ENCODE measurements around the gene POU2F3.

The POU2F3 gene

DNA sequence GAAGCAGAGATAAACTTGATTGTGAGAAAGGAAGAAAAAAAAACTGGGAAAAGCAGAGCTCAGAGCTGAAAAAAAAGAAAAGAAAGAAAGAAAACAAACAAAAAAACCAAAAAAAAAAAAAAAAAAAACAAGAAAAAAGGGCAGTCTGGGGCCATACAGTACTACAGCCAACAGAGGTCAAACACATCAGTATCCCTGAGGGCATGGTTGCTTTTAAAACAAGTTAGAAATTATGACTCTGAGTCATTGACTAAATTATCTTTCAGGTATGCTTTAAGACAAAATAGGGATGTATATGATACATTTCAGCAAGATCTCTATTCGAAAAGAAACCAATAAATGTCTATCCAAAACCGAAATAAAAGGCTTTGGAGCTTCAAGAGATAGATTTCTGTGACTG lies 48.1 kb downstream of the POU2F3 start:
- DNase-seq = no peak

DNA sequence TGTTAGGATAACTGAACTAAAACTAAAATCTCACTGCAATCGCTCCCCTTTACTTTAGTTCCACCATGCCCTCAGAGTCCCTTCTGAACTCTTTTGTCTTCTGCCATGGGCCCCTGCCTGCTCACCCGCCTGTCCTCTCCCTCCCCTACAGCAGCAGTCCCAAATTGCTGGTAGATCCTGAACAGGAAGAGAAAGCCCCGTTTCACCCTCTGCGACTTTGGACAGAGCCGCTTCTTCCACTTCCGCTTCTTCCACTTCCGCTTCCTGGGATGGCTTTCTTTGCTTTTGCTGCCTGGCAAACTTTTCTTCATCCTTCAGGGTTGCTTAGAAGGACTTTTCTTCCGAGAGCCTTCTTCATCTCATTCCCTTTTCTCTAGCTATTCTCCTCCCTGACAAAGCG lies 49.5 kb downstream of the POU2F3 start:
- no peak for DNase-seq

DNA sequence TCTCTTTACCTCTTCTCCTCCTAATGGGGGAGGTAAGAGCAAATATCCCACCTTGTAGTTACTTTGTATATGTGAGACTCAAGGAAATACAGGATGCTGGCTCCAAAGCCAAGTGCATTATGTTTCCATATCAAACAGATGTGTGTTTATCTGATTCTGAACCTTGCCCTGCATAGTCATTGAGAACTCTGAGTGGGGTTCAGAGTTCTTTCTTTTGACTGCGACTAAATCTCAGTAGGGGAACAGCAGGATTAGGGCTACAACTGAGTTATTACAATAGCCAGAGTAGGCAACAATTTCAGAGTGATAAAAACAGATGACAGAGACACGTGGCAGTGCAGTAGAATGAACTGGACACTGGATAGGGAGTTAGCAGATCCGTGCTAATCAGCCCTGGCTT lies 51.0 kb downstream of the POU2F3 start:
- no peak for DNase-seq

DNA sequence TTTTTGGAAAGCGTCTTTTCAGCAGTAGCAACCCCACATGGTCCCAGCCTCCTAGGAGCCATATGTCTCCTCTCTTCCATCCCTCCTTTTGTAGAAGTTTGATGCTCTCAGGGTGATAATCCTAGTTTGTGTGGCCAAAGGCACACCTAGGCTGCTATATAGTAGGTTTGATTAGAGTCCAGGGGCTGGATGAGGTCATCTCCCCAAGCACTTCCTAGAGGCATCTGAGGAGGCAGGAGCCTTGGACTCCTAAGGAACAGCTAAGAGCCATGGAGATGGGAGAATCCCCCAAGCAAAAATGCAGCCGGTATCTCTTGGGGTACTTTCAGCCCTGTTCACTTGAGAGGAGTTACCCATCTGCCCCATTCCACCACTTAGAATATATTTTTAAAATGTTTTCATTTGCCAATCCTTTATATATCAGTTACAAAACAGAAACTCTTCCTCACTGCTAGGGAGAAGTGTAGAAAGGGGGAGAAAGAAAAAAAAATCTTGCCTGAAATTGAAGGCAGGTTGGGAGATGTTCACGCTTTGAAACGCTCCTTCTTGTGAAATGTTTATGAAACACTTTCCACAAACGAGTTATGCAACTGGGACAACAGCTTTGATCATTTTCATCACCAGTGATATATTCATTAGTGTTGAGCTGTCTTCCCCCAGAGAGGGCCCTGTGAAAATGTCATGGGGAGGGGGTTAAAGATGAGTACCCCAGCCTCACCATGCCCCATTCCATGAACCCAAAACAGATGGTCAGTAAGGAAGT lies 53.3 kb downstream of the POU2F3 start:
- no peak for DNase-seq

DNA sequence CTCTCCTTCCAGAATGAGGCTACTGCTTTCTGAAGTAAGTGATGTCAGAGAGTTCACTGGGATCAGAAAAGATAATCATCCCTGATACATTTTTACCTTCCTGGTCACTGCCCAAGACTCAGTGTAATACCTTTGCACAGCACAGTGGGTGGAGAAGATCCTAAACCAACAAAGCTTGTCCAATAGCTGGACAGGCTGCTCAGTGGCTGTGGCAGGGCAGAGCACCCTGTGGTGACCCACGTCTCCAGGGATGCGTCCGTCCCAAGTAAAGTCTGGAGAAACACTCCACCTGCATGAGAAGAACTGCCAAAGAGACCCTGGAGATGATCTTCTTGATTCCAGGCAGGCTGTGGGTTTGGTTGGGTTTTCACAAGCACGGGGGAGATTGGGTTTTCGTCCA lies 54.2 kb downstream of the POU2F3 start:
- DNase-seq = no peak

DNA sequence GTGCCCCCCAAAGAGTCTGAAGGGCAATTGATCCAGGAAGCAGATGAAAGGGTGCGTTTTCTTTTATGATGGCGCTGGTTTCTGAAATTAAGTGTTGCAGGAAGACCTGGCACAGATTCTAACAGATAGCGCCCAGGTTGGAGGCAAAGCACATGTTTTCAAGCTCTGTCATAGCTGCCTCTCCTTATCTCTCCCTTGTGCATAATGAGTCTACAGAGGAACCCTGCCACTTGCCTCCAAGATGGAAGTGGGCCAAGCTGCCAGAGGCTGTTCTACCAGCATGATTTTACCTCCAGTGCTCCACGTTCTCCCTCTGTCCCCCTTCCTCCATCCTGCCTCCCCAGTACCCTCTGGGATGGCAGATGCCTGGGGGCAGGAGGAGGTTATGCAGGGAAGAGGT lies 55.2 kb downstream of the POU2F3 start:
- DNase-seq = no peak

DNA sequence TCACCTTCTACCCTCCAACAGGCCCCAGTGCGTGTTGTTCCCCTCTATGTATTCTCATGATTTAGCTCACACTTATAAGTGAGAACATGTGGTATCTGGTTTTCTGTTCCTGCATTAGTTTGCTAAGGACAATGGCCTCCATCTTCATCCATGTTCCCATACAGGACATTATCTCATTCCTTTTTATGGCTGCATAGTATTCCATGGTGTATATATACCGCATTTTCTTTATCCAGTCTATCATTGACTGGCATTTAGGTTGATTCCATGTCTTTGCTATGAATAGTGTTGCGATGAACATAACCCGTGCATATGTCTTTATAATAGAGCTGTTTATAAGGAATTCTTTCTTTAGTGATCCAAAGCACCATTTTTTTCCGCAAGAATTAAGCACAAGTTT lies 56.6 kb downstream of the POU2F3 start:
- no peak for DNase-seq

DNA sequence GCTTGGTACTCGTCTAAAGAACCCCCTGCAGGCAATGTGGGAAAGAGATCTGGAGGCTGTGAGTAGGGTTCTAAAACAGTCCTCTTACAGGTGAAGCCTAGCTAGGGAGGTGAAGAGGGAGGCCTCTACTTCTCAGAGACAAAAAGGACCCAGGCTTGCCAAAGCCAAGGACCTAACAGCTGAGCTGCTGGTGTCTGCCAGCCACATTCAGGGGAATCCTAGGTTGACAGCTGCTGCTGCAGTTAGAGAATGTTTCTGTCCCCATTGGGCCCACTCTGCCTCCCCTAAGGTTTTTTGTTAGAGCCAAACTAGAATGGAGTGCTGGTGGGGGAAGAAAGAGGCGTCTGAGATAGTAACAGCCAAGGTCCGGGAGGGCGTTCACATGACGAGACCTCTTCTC lies 58.5 kb downstream of the POU2F3 start:
- no peak for DNase-seq

DNA sequence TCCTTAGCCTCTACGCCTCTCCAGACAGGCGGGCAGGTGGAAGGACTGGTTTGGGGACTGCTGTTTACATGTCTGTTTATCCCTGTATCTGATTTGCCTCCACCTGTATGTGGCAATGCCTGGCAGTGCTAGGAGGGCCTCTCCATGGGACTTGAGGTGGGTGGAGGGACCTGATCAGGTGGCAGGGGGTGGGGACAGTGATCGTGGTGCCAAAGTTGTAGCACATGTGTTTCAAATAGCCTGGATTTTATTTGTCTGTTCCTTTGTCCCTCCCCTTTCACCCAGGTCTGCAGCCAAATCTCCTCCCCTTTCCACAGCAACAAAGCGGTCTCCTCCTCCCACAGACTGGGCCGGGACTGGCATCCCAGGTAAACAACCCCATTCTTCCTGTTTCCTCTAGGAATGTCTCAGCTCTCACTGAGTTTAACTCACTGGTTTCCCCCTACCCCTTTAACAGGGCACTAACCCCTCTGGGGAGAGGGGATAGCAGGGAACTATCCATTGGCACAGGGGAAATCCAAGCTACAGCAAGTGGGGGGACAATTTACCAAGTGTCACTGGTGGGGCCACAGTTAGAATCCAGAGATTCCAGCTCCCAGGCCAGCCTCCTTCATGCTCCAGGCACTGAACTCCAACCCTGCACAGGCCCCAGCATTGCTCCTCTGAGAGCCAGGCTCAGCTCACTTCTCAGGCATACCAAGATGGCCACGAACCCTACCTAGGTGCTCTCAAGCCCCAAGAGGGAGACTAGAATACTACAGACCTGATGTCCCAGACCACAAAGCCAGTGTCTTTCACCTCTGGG lies 62.3 kb downstream of the POU2F3 start:
- no peak for DNase-seq

DNA sequence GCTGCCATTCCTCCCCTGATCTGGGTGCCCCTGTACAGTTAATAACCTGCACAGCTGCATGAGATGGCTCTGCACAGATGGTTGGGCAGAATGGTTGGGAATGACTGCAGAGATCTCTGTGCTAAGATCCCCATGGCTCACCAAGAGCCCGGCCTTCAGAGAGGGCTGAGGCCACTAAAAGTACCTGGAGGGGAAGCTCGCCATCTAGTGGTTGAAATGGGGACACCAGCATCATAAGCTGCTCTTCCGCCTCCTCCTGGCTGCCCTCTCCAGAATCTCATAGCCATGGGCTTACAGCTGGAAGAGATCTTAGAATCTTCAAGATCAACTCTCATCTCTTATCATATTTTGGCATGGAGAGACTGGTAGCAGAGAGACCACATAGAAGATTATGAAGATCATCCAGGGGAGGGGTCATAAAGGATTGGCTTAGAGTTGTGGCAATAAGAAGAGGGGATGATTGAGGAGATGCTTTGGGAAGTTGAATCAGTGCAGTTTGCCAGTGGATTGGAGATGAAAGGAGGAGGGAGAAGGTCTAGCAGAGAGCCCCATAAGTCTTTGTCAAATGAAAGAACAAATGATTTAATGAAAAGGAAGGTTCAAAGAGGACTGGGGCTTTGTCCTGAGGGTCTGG lies 63.2 kb downstream of the POU2F3 start:
- DNase-seq = peak; percentile 47

DNA sequence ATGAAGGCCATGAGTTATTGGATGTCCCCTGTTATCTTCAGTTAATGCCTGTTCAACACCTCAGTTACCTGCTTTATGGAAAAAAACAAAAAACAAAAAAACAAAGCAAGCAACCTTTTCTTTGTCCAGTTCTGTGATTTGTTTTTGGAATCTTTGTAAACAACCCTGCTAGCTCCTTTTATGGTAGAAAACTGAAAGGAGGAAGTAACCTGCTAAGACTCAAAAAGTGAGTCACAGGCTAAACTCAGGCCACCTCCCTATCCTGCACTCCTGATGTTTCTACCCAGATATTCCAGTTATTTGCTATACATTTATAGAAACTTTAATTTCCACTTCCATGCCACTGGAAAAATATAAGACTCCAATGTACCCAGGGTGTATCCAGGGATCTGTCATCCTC lies 64.6 kb downstream of the POU2F3 start:
- DNase-seq = no peak

DNA sequence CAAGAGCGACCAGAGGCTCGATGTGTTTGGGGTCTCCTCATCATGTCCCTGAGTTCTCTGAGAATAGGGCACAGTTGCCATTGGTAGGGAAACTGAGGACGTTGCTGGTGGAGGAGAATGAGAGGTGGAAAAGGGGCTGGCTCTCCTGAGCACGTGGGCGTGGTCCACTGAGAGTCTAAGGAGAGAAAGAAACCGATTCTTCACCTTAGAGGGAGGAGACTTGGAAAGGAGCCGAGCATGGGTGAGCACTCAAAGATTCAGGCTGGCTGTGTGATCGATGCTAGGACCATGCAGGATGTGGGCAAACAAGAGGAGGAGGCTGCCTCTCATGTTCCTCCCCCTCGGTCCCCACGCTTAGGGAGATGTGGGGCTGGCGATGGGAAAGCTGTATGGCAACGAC lies 65.3 kb downstream of the POU2F3 start:
- no peak for DNase-seq

DNA sequence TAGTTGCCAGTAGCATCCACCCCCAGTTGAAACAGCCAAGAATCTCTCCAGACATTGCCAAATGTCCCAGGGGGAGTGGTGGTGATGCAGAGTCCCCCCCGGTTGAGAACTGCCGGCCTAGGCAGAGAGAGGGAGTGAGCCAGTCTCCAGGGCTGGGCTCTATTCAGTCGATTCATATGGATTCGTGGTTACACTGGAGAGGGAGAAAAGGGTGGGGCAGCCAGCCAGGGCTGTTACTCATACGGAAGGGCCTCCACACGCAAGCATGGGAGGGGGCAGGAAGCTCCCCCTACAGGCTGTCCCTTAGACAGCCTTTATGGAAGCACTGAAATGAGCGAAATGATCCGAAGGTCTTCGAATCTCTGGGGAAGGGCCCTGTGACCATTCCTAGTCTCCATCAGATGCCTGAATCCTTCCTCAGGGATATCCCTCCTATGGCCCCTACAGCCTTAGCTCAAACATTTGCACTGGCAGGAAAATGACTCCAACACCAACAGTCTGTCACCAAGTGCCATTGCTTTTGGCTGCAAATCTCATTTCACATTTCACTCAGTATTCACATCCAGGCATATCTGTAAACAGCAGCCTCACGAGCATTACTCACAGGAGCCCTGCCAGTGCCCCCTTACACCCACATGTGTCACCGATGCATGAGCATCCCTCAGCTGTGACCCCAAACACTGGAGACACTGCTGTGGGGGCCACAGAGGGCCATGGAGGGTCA lies 66.7 kb downstream of the POU2F3 start:
- DNase-seq = peak; percentile 48

DNA sequence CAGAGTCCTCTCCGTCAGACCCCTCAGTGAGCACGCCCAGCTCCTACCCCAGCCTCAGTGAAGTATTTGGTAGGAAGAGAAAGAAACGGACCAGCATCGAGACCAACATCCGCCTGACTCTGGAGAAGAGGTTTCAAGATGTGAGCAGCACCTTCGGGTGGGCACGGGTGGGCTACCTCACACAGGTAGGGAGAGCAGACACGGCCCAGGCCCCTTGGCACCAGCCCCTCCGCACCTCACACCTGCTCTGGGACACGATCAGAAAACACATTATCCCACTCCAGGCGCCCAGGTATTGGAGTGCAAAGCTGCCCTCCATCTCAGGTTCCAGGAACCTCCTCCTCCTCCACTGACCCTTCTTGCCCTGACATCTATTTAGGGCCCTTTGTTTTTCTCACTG lies 67.5 kb downstream of the POU2F3 start:
- no peak for DNase-seq

DNA sequence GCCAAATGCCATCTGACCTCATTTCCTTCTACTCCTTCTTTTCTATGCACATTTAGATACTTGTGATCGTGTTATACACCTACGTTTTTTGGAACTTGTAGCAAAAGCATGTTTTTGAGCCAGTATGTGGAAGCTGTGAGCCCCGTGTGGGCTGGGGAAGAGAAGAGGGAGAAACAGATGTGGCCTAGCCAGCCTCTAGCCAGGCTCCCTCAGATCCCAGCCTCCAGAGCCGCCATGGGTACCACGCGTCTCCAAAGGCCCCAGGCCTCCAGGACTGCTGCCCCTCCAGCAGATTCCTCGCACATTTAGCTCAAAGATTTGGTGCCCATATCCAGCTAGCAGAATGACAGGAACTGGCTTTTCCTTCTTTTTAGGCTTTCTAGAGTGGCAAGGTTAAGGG lies 68.1 kb downstream of the POU2F3 start:
- no peak for DNase-seq

DNA sequence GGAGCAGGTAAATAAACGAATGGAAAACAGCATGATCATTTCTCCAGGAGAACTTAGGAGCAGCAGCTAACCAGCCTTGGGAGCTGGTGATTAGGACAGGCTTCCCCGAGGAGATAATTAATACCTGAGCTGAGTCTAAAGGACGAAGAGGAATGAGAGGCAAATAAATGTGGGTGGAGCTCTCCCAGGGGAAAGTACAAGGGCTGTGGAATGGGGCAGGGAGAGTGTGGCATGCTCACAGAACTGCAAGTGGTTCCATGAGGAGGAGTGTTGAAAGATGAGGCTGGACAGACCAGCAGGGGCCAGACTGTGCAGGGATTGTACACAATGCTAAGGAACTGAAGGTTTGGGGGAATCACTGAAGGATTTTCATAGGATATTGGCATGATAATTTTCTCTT lies 70.9 kb downstream of the POU2F3 start:
- DNase-seq = no peak

DNA sequence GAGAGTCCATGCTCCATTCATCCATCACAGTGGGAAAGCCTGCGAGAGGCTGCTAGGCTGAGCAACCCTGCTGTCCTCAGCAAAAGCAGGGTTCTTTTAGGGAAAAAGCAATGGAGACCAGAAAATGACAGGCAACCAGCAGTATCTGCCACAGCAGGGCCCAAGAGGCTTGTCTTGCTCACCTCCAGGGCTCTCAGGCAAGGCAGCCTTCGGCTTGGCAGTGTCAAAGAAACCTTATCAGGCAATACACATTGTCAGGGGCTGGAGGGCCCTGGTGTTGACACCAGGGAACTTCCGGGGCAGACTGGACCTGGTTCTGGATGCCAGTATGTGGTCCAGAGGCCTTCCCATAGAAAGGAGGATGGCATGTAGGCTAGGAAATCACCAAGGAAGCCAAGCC lies 74.9 kb downstream of the POU2F3 start:
- DNase-seq = no peak

DNA sequence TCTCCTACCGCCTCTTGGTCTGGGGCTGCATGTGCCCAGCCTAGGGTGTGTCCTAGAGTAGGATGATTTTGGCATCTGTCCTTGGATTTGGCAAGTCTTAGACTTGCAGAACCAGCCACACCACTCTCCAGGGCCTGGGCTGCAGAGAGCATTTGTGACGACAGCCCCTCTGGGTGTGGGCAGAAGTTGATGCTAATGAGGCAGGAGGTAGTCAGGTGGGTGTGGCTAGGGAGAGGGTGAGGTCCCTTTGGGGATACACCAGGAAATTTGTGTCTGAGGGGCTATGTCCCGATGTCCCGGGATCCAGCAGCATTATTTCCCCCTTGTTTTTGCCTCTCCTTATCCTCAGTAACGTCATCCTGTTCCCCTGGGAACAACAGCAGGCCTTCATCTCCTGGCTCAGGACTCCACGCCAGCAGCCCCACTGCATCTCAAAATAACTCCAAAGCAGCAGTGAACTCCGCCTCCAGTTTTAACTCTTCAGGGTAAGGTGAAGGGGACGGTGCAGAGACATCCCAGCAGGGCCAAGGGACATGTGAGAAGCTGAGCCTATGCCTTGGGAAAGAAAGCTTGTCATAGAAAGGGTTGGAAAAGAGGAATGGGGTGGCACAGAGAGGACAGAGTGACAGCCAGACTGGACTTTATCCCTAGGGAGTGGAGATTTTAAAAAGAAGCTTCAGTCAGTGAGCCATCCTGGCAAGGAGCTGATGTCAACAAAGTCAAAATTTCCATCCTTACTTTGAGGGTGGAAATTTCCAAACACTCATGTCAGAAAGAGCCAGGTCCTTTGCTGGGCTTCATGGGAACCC lies 77.1 kb downstream of the POU2F3 start:
- no peak for DNase-seq

DNA sequence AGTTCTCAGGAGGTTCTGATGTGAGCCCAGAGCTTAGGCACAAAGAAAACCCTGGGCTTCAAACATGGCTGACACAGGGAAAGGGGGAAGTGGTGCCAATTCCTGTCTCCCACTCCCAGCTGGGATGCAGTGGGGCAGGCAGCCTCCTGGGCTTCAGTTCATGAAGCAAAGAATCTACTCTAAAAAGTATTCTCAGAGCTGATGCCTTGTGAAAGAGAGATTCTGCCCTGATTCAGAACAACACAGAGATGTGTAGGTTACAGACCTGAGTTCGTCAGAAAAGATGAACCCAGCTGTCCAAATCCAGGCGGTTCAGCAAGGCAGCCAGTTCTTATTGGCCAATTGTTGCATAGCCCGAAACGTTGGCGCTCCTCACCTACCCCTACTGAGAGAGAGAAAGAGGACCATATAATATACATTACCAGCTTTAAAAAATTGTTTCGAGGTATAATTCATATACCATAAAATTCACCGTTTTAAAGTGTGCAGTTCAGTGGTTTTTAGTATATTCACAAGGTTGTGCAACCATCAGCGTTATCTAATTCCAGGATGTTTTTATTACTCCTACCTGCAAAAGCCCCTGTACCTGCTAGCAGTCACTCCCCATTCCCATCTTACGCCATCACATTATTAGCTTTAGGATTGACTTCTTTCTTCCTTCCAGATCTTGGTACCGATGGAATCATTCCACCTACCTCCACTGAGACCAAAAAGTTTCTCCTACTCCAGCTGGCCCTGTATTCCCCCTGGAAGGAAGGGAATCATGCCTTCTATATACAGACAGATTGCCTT lies 77.9 kb downstream of the POU2F3 start:
- no peak for DNase-seq

DNA sequence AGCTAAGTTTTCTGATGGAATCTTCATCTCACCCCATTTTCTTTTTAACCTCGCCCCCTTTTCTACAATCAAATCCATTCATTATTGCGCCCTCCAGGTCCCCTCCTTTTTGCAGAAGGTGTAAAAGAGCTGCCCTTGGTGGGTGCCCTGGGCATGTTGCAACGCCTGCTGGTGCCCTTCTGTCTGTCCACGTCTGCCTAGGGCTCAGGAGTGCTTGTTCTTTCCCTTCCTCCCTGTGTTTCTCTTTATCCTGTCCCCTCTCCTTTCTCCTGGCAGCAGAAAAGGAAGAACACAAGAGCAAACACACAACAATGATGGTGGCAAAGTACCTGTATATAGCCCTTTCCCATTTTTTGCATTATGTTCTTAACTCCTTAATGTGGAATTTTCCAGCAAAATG lies 79.0 kb downstream of the POU2F3 start:
- no peak for DNase-seq

DNA sequence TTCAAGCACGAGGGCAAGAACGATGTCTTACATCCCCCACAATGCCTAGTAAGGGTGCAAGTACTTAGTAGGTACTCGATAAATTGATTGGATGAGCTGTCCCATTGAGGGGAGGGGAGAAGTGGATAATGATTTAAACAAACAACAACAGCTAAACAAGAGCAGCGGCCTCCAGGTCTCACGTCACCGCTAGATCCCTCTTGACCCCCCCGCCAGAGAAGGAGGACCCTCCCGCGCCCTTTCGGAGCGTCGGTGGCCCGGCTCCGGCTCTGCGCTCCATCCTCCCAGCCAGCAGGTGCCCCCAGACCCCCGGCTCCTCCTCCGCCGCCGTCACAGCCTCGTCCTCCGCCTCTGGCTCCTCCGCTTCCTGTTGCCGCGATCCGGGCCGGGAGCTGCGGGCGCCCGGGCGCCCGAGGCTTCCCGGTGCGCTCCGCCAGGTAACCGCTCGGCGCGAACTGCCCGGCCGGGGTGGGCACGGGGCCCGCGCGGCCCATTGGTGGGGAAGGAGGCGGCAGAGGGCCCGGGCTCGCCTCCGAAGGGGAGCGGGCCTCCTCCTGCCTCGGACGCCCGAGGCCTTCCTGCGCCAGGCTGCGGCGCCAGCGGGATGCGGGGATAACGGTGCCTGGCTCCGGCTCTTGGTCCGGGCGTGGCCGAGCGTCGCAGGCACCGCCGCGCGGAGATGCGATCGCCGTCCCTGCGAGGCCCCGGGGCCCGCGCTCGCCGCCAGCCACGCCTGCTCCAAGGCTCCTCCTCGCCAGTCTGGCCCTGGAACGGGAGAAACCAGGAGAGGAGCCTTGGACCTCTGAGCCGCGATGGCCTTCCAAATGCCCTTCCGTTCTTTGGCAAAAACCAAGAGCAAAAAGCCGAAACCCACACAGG lies 85.2 kb downstream of the POU2F3 start, which contains the start of gene TLCD5:
Gene TLCD5 (plus strand): TSS at position 368 of the 879 bp plus-strand sequence. CDS start 2,143 bp downstream, outside the sequence.
- DNase-seq = no peak
